Renal cortex interstitium (tissue), 15 donors: ENCODE results near the gene SYCP2. TPM values are rescaled to one million over a fixed set of nuclear protein-coding genes. Genes with fewer than 3 reads are reported as not detected.
A peak's percentile ranks its signal among the peaks of the same experiment; 100 is the strongest.
"Not testable (repeated sequence)": the region's sequence is repeated elsewhere in the genome, so short reads cannot be mapped to it uniquely, and the experiment has no call there.

Experiments used
- DNase-seq, 11 donors: peaks; one replicate each; pipeline ENCODE4 v3.0.0-alpha.2; 2013; ENCODE audit warnings: low read depth in 9 of 11, low spot score in 4 of 11; ENCODE audit errors: extremely low read depth in 1 of 11
- long read RNA-seq, 16 experiments: transcript quantifications; one replicate each; lab custom pipeline, GENCODE V29; 2026
- polyA plus RNA-seq, 3 donors: library from polyadenylated mRNA; unstranded; fragments of 120-200 nt; gene quantifications; one replicate each; pipeline ENCODE4 v1.2.1, GENCODE V29; 2013; ENCODE audit not compliant: insufficient read length in 3 of 3

Gene SYCP2, protein sequence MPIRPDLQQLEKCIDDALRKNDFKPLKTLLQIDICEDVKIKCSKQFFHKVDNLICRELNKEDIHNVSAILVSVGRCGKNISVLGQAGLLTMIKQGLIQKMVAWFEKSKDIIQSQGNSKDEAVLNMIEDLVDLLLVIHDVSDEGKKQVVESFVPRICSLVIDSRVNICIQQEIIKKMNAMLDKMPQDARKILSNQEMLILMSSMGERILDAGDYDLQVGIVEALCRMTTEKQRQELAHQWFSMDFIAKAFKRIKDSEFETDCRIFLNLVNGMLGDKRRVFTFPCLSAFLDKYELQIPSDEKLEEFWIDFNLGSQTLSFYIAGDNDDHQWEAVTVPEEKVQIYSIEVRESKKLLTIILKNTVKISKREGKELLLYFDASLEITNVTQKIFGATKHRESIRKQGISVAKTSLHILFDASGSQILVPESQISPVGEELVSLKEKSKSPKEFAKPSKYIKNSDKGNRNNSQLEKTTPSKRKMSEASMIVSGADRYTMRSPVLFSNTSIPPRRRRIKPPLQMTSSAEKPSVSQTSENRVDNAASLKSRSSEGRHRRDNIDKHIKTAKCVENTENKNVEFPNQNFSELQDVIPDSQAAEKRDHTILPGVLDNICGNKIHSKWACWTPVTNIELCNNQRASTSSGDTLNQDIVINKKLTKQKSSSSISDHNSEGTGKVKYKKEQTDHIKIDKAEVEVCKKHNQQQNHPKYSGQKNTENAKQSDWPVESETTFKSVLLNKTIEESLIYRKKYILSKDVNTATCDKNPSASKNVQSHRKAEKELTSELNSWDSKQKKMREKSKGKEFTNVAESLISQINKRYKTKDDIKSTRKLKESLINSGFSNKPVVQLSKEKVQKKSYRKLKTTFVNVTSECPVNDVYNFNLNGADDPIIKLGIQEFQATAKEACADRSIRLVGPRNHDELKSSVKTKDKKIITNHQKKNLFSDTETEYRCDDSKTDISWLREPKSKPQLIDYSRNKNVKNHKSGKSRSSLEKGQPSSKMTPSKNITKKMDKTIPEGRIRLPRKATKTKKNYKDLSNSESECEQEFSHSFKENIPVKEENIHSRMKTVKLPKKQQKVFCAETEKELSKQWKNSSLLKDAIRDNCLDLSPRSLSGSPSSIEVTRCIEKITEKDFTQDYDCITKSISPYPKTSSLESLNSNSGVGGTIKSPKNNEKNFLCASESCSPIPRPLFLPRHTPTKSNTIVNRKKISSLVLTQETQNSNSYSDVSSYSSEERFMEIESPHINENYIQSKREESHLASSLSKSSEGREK (N-terminal part only)
- 10 to 100 TPM in 1 of 3 donors, 1 to 10 TPM in 2; 6.1 to 10.5 (median 8.0) TPM for polyA plus RNA-seq
- long read RNA-seq, donor 1: 0 reads
- long read RNA-seq, donor 2: 0 reads
- long read RNA-seq, donor 3: 0 reads
- long read RNA-seq, donor 4: 0 reads
- long read RNA-seq, donor 5: 0 reads
- long read RNA-seq, donor 6: 0 reads
- long read RNA-seq, donor 7: 0 reads
- long read RNA-seq, donor 8: 0 reads
- long read RNA-seq, donor 9: 0 reads
- long read RNA-seq, donor 10: 0 reads
- long read RNA-seq, donor 11: 0 reads
- long read RNA-seq, donor 12: 0 reads
- long read RNA-seq, donor 13: 0 reads
- long read RNA-seq, donor 14: 0 reads
- long read RNA-seq, donor 15: 0 reads
- long read RNA-seq, donor 16, partial matches to known transcripts: 27 of 27 reads
- long read RNA-seq, donor 16, other reads (novel, unspliced or antisense): 0 of 27 reads

DNA sequence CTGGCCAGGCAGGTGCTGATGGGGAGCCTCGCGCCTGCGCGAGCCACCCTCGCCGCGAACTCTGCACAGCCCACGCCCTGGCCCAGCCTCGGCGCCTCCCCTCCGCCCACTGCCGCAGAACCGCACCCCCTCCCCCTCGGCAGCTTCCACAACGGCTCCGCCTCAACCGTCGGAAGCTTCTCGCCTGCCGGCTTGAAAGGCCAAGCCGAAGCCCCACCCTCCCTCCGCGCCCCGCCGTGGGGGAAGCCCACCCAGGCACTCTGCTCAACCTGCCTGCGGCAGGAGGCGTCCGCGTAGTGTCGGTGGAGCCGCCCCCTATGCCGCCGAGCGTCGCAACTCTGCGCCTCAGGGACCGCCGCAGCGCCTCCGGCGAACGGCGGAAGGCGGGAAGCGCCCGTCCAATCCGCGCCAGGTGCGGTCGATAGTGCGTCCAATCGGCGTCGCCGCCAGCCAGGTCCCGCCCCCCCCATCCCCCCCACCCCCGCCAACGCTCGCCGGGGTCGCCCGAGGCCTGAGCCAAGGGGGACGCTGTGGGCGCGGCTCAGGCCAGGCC, at the start of gene SYCP2:
TSS of gene SYCP2 (minus strand) at position 342 of the 553 bp plus-strand sequence. CDS start 11,224 bp downstream, outside the sequence.
- DNase-seq: peak in 4 of 11 donors; percentile 25 to 39 (median 29)

DNA sequence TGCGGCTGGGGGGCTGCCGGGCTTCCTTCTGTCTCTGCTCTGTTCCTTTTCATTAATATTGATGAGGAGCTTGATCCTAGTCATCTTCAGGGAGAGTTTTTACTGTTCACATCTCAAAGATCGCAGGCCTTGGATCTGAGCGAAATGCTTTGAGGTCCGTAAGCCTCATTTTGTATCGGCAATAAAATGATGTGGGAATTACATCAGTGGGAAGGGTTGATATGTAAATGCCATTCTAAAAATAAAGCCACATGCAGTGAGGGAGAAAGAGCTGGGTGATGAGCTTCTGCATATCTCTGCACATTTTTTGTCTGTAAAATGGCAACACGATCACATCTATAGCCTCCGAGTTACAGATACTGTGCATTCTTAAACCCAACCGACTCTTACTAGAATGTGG, 49.6 kb upstream of the SYCP2 start:
- DNase-seq: no peak

GRCh38 chr20:59977086-59977485, 43.6 kb upstream of the SYCP2 start:
- DNase-seq: no peak

DNA sequence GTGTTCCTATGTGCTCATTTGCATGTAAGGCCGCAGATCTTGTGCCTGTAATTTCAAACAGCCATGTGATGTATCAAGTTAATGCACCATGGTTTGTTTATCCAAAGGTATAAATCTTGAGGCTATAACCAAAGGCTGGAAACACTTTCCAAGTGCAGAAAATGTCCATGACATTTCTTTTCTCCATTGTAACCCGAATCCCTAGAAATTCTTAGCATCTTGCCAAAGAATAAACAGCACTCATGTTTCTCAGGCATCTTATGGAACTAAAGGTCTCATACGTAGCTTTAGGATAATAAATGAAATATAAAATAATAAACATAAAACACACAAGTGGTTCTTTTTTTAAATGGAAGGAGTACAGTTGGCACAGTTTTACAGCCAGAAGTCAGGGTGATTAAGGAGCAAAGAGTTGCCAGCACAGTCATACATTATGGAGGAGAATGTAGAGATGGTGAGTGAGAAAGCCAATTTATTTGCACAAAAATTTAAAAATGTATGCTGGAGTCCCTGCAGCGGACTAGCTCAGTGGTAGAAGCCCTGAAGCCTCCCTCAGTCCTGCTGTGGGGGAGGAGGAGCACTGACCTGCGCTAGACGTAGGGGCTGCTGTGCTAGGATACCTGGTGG, 42.8 kb upstream of the SYCP2 start:
- peak in 9 of 11 donors; percentile 25 to 76 (median 39) for DNase-seq

DNA sequence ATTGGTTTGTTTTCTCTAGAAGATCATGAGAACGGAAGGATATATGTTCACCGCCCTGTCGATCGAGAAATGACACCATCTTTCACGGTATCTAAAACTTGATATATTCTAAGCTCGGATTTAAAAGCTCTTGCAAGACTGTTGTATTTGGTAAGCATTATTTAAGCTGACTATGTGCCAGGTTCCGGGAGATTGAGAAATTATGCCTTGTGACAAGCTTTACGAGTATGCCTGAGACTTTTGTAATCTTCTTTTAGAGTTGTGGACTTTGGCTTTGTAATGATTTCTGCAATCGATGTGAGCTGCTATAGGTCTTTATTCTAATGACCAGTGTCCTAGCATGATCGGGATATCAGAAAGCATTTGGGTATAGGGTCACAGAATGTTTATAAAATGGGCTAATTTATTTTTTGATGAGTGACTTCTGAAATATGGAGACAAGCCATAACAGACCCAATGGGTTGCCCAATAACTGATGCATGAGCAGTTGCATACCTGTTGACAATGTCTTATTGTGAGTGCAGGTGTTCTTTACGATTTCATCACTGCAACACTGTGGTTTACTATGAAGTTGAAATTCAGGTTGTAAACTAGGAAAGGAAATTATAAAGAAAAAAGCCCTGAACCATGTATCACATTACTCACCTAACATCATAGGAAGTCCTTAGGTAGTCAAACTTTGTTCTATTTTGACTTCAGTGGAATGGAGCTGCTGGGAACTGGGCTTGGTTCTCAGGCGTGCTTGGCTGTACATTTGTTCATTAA, 38.8 kb upstream of the SYCP2 start:
- DNase-seq: no peak

DNA sequence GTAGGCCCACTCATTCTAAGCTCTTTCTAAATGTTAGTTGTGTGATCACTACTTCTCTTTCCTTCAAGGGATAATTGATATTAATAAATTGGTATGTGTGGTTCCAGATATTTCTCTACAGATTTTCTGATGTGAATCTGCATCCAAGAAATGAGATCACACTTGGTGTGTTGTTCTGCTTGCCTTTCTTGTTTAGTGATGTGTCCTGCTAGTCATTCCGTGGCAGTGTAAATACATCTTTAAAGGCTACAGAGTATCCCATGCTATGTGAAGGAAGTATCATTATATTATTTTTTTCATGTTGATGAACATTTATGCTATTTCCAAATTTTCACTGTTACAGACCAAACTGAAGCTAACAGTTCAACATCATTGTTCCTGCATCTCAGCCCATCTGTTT, 38.0 kb upstream of the SYCP2 start:
- DNase-seq: no peak

- DNase-seq: no peak
These were observed 33.0 kb upstream of the SYCP2 start for GRCh38 chr20:59966428-59966827.

GRCh38 chr20:59962155-59962554, 28.7 kb upstream of the SYCP2 start:
- no peak for DNase-seq

- DNase-seq: no peak
These were observed 28.0 kb upstream of the SYCP2 start for GRCh38 chr20:59961423-59961822.

GRCh38 chr20:59958626-59959025, 25.2 kb upstream of the SYCP2 start:
- DNase-seq: no peak

GRCh38 chr20:59958123-59958522, 24.7 kb upstream of the SYCP2 start, which contains the start of gene CDH26:
CDH26 (plus strand) TSS chr20:59958423; CDS start chr20:59958727, 304 bp downstream.
- DNase-seq: no peak

GRCh38 chr20:59957568-59957967, 24.1 kb upstream of the SYCP2 start:
- not testable (repeated sequence) for DNase-seq

- DNase-seq: no peak
These were observed 21.8 kb upstream of the SYCP2 start for GRCh38 chr20:59955131-59955796.

DNA sequence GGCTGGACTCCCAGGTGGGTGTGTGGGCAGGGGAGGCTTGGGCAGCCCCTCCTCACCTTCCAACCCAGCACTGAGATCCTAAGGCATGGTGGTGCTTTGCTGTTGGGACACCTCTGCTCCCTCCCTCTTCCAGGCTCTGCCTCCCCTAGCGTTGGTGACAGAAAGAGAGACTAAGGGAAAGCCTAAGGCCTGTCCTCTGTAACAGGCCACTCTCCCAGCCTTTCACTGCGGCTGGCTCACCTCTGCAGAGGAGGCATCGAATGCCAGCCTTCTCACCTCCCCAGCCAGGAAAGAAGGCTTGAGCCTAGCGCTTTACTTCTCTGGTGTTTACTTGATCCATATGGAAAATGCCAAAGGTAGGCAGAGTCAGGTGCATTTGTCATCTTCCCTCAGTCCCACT, 21.3 kb upstream of the SYCP2 start:
- DNase-seq: no peak

- no peak for DNase-seq
These were observed 16.5 kb upstream of the SYCP2 start for GRCh38 chr20:59949911-59950310.
